GM21786 (cell line): ENCODE data around the gene NFE2L2.
"Not testable (repeated sequence)": the region's sequence is repeated elsewhere in the genome, so short reads cannot be mapped to it uniquely, and the experiment has no call there.

Source experiments
- ATAC-seq: cut with Tn5 transposase; IDR thresholded peaks from one replicate; pipeline ENCODE4 v1.9.1; 2021; ENCODE audit not compliant: unreplicated experiment

NFE2L2 gene

GRCh38 chr2:177264693-177265587 is at the start of gene NFE2L2:
Gene NFE2L2 (minus strand): TSS chr2:177264727. CDS start chr2:177264576, 151 bp downstream.
- peak; percentile 50 for ATAC-seq

- no peak for ATAC-seq
These were observed 49.7 kb upstream of the NFE2L2 start for GRCh38 chr2:177314194-177314593.

- no peak for ATAC-seq
These were observed 48.7 kb upstream of the NFE2L2 start for GRCh38 chr2:177313162-177313781.

GRCh38 chr2:177312562-177312961 is 48.0 kb upstream of the NFE2L2 start:
- ATAC-seq, result no peak

- ATAC-seq, result not testable (repeated sequence)
These were observed 45.3 kb upstream of the NFE2L2 start for GRCh38 chr2:177309672-177310309.

- no peak for ATAC-seq
These were observed 42.0 kb upstream of the NFE2L2 start for GRCh38 chr2:177306550-177306949.

- ATAC-seq, result no peak
These were observed 39.4 kb upstream of the NFE2L2 start for GRCh38 chr2:177303939-177304338.

- ATAC-seq, result no peak
These were observed 38.0 kb upstream of the NFE2L2 start for GRCh38 chr2:177302552-177302951.

GRCh38 chr2:177298191-177298590 is 33.7 kb upstream of the NFE2L2 start:
- ATAC-seq, result no peak

- ATAC-seq, result peak; percentile 56
These were observed 31.5 kb upstream of the NFE2L2 start for GRCh38 chr2:177296040-177296439.

- no peak for ATAC-seq
These were observed 31.0 kb upstream of the NFE2L2 start for GRCh38 chr2:177295484-177295883.

- ATAC-seq, result no peak
These were observed 27.2 kb upstream of the NFE2L2 start for GRCh38 chr2:177291701-177292100.

GRCh38 chr2:177289824-177290628 is 25.5 kb upstream of the NFE2L2 start:
- ATAC-seq, result peak; percentile 83

- no peak for ATAC-seq
These were observed 23.3 kb upstream of the NFE2L2 start for GRCh38 chr2:177287814-177288213.

- ATAC-seq, result no peak
These were observed 21.6 kb upstream of the NFE2L2 start for GRCh38 chr2:177285892-177286715.

- ATAC-seq, result no peak
These were observed 20.0 kb upstream of the NFE2L2 start for GRCh38 chr2:177284531-177284930.

GRCh38 chr2:177283906-177284305 is 19.4 kb upstream of the NFE2L2 start:
- no peak for ATAC-seq

GRCh38 chr2:177282787-177283572 is 18.5 kb upstream of the NFE2L2 start:
- ATAC-seq, result no peak

- ATAC-seq, result peak; percentile 41
These were observed 17.7 kb upstream of the NFE2L2 start for GRCh38 chr2:177282181-177282641.
